K562 (cell line): ENCODE results near the gene GBX1. TPM values are rescaled to one million over a fixed set of nuclear protein-coding genes. Genes with fewer than 3 reads are reported as not detected.

Experiments used
- polyA plus RNA-seq, 8 experiments: library from polyadenylated mRNA; depleted of rRNA in 4 of 8; stranded (reverse) in 5 of 8; unstranded in 3 of 8; fragments of >200 nt; fragmentation: Nextera tagmentation in 2 of 8; fragmentation: Illumina TruSeq in 1 of 8; extraction: Ambion mirVana in 2 of 8; extraction: Trizol in 1 of 8; gene quantifications; 2 replicates each; pipeline versions ENCODE4 v1.2.1 to v1.2.3, GENCODE V29; 2011 to 2014; ENCODE audit warnings: inconsistent platforms in 1 of 8, missing spikeins in 1 of 8
- total RNA-seq, 7 experiments: library from RNA; depleted of rRNA in 6 of 7; stranded (reverse); fragments of >200 nt in 6 of 7; fragmentation: Illumina TruSeq in 2 of 7; extraction: Trizol in 2 of 7; gene quantifications; 2 replicates each; pipeline versions ENCODE4 v1.2.1 to v1.2.3, GENCODE V29; 2011 to 2021; ENCODE audit warnings: low replicate concordance in 1 of 7

Gene GBX1
- total and polyA plus RNA-seq, 9 of the 15 experiments (the other 6 are each of a cell fraction or from before 2014, with no cell fraction given), result not detected

Other genes starting within 250 kb of the GBX1 start
Only the 7 nearest of the 17 such genes appear.
- gene TMUB1, start 84.2 kb downstream of the GBX1 start, total RNA-seq (2014; rRNA removed), result 189 and 255 TPM in 2 replicates
- 19.4 and 21.4 TPM in 2 replicates for gene TMUB1, start 84.2 kb downstream of the GBX1 start, total RNA-seq (2014; rRNA removed; fragmentation: Illumina TruSeq; extraction: Trizol)
- gene TMUB1, start 84.2 kb downstream of the GBX1 start, total RNA-seq (2015; rRNA removed; fragmentation: Illumina TruSeq; extraction: Trizol), result 86.3 and 97.0 TPM in 2 replicates
- gene TMUB1, start 84.2 kb downstream of the GBX1 start, total RNA-seq (2021), result 233 and 241 TPM in 2 replicates
- gene TMUB1, start 84.2 kb downstream of the GBX1 start, polyA plus RNA-seq (2011; rRNA removed), result 38.4 and 59.7 TPM in 2 replicates
- gene TMUB1, start 84.2 kb downstream of the GBX1 start, polyA plus RNA-seq (2014; fragmentation: Illumina TruSeq; extraction: Trizol), result 74.1 and 210 TPM in 2 replicates
- gene TMUB1, start 84.2 kb downstream of the GBX1 start, polyA plus RNA-seq (2014; fragmentation: Nextera tagmentation; extraction: Ambion mirVana), result under 1 TPM; 0.14 to 0.34 TPM
- 195 and 207 TPM in 2 replicates for gene TMUB1, start 84.2 kb downstream of the GBX1 start, polyA plus RNA-seq (2014; rRNA removed)
- 62.2 and 94.2 TPM in 2 replicates for gene AGAP3, start 81.2 kb downstream of the GBX1 start, total RNA-seq (2014; rRNA removed)
- gene AGAP3, start 81.2 kb downstream of the GBX1 start, total RNA-seq (2014; rRNA removed; fragmentation: Illumina TruSeq; extraction: Trizol), result 34.6 and 44.0 TPM in 2 replicates
- gene AGAP3, start 81.2 kb downstream of the GBX1 start, total RNA-seq (2015; rRNA removed; fragmentation: Illumina TruSeq; extraction: Trizol), result 59.8 and 60.0 TPM in 2 replicates
- gene AGAP3, start 81.2 kb downstream of the GBX1 start, total RNA-seq (2021), result 178 and 208 TPM in 2 replicates
- gene AGAP3, start 81.2 kb downstream of the GBX1 start, polyA plus RNA-seq (2011; rRNA removed), result 61.4 and 65.4 TPM in 2 replicates
- 66.7 and 96.7 TPM in 2 replicates for gene AGAP3, start 81.2 kb downstream of the GBX1 start, polyA plus RNA-seq (2014; fragmentation: Illumina TruSeq; extraction: Trizol)
- 1 to 10 TPM; 3.4 to 4.4 TPM for gene AGAP3, start 81.2 kb downstream of the GBX1 start, polyA plus RNA-seq (2014; fragmentation: Nextera tagmentation; extraction: Ambion mirVana)
- 118 and 127 TPM in 2 replicates for gene AGAP3, start 81.2 kb downstream of the GBX1 start, polyA plus RNA-seq (2014; rRNA removed)
- not detected in 2 replicates for gene ASB10, start 19.6 kb upstream of the GBX1 start, total RNA-seq (2014; rRNA removed)
- gene ASB10, start 19.6 kb upstream of the GBX1 start, total RNA-seq (2014; rRNA removed; fragmentation: Illumina TruSeq; extraction: Trizol), result not detected in 2 replicates
- gene ASB10, start 19.6 kb upstream of the GBX1 start, total RNA-seq (2015; rRNA removed; fragmentation: Illumina TruSeq; extraction: Trizol), result not detected in 2 replicates
- not detected in 2 replicates for gene ASB10, start 19.6 kb upstream of the GBX1 start, total RNA-seq (2021)
- gene ASB10, start 19.6 kb upstream of the GBX1 start, polyA plus RNA-seq (2011; rRNA removed), result not detected in 2 replicates
- not detected in 2 replicates for gene ASB10, start 19.6 kb upstream of the GBX1 start, polyA plus RNA-seq (2014; fragmentation: Illumina TruSeq; extraction: Trizol)
- not detected for gene ASB10, start 19.6 kb upstream of the GBX1 start, polyA plus RNA-seq (2014; fragmentation: Nextera tagmentation; extraction: Ambion mirVana)
- not detected in 2 replicates for gene ASB10, start 19.6 kb upstream of the GBX1 start, polyA plus RNA-seq (2014; rRNA removed)
- not detected in 2 replicates for gene H2BK1, start 42.8 kb upstream of the GBX1 start, total RNA-seq (2014; rRNA removed)
- not detected in 2 replicates for gene H2BK1, start 42.8 kb upstream of the GBX1 start, total RNA-seq (2014; rRNA removed; fragmentation: Illumina TruSeq; extraction: Trizol)
- not detected in 2 replicates for gene H2BK1, start 42.8 kb upstream of the GBX1 start, total RNA-seq (2015; rRNA removed; fragmentation: Illumina TruSeq; extraction: Trizol)
- gene H2BK1, start 42.8 kb upstream of the GBX1 start, total RNA-seq (2021), result not detected in 2 replicates
- not detected in 2 replicates for gene H2BK1, start 42.8 kb upstream of the GBX1 start, polyA plus RNA-seq (2011; rRNA removed)
- gene H2BK1, start 42.8 kb upstream of the GBX1 start, polyA plus RNA-seq (2014; fragmentation: Illumina TruSeq; extraction: Trizol), result not detected in 2 replicates
- gene H2BK1, start 42.8 kb upstream of the GBX1 start, polyA plus RNA-seq (2014; fragmentation: Nextera tagmentation; extraction: Ambion mirVana), result not detected
- gene H2BK1, start 42.8 kb upstream of the GBX1 start, polyA plus RNA-seq (2014; rRNA removed), result not detected in 2 replicates
- gene ABCF2, start 59.5 kb upstream of the GBX1 start, total RNA-seq (2014; rRNA removed), result 117 and 145 TPM in 2 replicates
- 79.5 and 110 TPM in 2 replicates for gene ABCF2, start 59.5 kb upstream of the GBX1 start, total RNA-seq (2014; rRNA removed; fragmentation: Illumina TruSeq; extraction: Trizol)
- 113 TPM in 2 replicates for gene ABCF2, start 59.5 kb upstream of the GBX1 start, total RNA-seq (2015; rRNA removed; fragmentation: Illumina TruSeq; extraction: Trizol)
- gene ABCF2, start 59.5 kb upstream of the GBX1 start, total RNA-seq (2021), result 122 and 129 TPM in 2 replicates
- 43.1 and 62.1 TPM in 2 replicates for gene ABCF2, start 59.5 kb upstream of the GBX1 start, polyA plus RNA-seq (2011; rRNA removed)
- gene ABCF2, start 59.5 kb upstream of the GBX1 start, polyA plus RNA-seq (2014; fragmentation: Illumina TruSeq; extraction: Trizol), result 165 and 177 TPM in 2 replicates
- gene ABCF2, start 59.5 kb upstream of the GBX1 start, polyA plus RNA-seq (2014; fragmentation: Nextera tagmentation; extraction: Ambion mirVana), result 100 to 1,000 TPM; 103 to 224 TPM
- gene ABCF2, start 59.5 kb upstream of the GBX1 start, polyA plus RNA-seq (2014; rRNA removed), result 88.2 and 97.5 TPM in 2 replicates
- 18.8 and 21.4 TPM in 2 replicates for gene CHPF2, start 64.8 kb upstream of the GBX1 start, total RNA-seq (2014; rRNA removed)
- gene CHPF2, start 64.8 kb upstream of the GBX1 start, total RNA-seq (2014; rRNA removed; fragmentation: Illumina TruSeq; extraction: Trizol), result 6.1 and 7.1 TPM in 2 replicates
- gene CHPF2, start 64.8 kb upstream of the GBX1 start, total RNA-seq (2015; rRNA removed; fragmentation: Illumina TruSeq; extraction: Trizol), result 12.0 and 13.1 TPM in 2 replicates
- gene CHPF2, start 64.8 kb upstream of the GBX1 start, total RNA-seq (2021), result 29.7 and 32.8 TPM in 2 replicates
- gene CHPF2, start 64.8 kb upstream of the GBX1 start, polyA plus RNA-seq (2011; rRNA removed), result 10.5 and 14.3 TPM in 2 replicates
- gene CHPF2, start 64.8 kb upstream of the GBX1 start, polyA plus RNA-seq (2014; fragmentation: Illumina TruSeq; extraction: Trizol), result 8.4 and 10.8 TPM in 2 replicates
- under 1 TPM; 0.08 to 0.24 TPM for gene CHPF2, start 64.8 kb upstream of the GBX1 start, polyA plus RNA-seq (2014; fragmentation: Nextera tagmentation; extraction: Ambion mirVana)
- gene CHPF2, start 64.8 kb upstream of the GBX1 start, polyA plus RNA-seq (2014; rRNA removed), result 17.8 and 18.3 TPM in 2 replicates
- gene SMARCD3, start 81.0 kb upstream of the GBX1 start, total RNA-seq (2014; rRNA removed), result 2.2 and 2.9 TPM in 2 replicates
- 1.2 and 1.3 TPM in 2 replicates for gene SMARCD3, start 81.0 kb upstream of the GBX1 start, total RNA-seq (2014; rRNA removed; fragmentation: Illumina TruSeq; extraction: Trizol)
- 1.5 and 1.8 TPM in 2 replicates for gene SMARCD3, start 81.0 kb upstream of the GBX1 start, total RNA-seq (2015; rRNA removed; fragmentation: Illumina TruSeq; extraction: Trizol)
- gene SMARCD3, start 81.0 kb upstream of the GBX1 start, total RNA-seq (2021), result 2.3 and 3.6 TPM in 2 replicates
- gene SMARCD3, start 81.0 kb upstream of the GBX1 start, polyA plus RNA-seq (2011; rRNA removed), result 2.7 and 4.6 TPM in 2 replicates
- 1.9 and 2.6 TPM in 2 replicates for gene SMARCD3, start 81.0 kb upstream of the GBX1 start, polyA plus RNA-seq (2014; fragmentation: Illumina TruSeq; extraction: Trizol)
- under 1 TPM; 0.43 to 0.46 TPM for gene SMARCD3, start 81.0 kb upstream of the GBX1 start, polyA plus RNA-seq (2014; fragmentation: Nextera tagmentation; extraction: Ambion mirVana)
- 2.6 and 3.0 TPM in 2 replicates for gene SMARCD3, start 81.0 kb upstream of the GBX1 start, polyA plus RNA-seq (2014; rRNA removed)